H1 (cell line): Measurements from ENCODE around the gene BPI. TPM values are rescaled to one million over a fixed set of nuclear protein-coding genes. Genes with fewer than 3 reads are reported as not detected.

Source experiments
- CTCF ChIA-PET: fragments of 300-600 bp; sonication (Branson Sonifier 250); formaldehyde crosslinking; loops from one replicate; lab custom pipeline; 2021; ENCODE audit not compliant: partially characterized antibody; lab: Charles Lee
- POLR2A ChIA-PET: fragments of 300-600 bp; sonication (Branson Sonifier 250); formaldehyde crosslinking; loops from one replicate; lab custom pipeline; 2021; ENCODE audit warnings: inconsistent platforms; ENCODE audit not compliant: partially characterized antibody; lab: Charles Lee
- DNase-seq, 2 experiments: peaks; one replicate each; pipeline versions ENCODE4 v3.0.0 to v3.0.0-alpha.2; 2010 to 2022; ENCODE audit warnings: low spot score in 2 of 2, low read depth in 1 of 2, mixed read lengths in 1 of 2
- FAIRE-seq: peaks from 2 replicates; lab custom pipeline; 2011; peaks lifted over from hg19 to GRCh38; lab: Jason Lieb, UNC
- H2AFZ ChIP-seq: 2 replicates; pipeline ENCODE4 v1.8.1; 2012; ENCODE audit warnings: low read length, inconsistent platforms
- H2AK5ac ChIP-seq: 2 replicates; pipeline ENCODE4 v1.6.1; 2013; ENCODE audit warnings: low read depth, low read length
- H2BK120ac ChIP-seq: replicated peaks from 2 replicates; pipeline ENCODE3; 2013; ENCODE audit warnings: low read depth, low read length, inconsistent platforms
- H2BK12ac ChIP-seq: 2 replicates; pipeline ENCODE4 v1.6.1; 2013; ENCODE audit warnings: low read depth, low read length
- H2BK15ac ChIP-seq: 2 replicates; pipeline ENCODE4 v1.6.1; 2013; ENCODE audit warnings: low read length
- H2BK20ac ChIP-seq: 2 replicates; pipeline ENCODE4 v1.6.1; 2013; ENCODE audit warnings: low read length
- H2BK5ac ChIP-seq: 2 replicates; pipeline ENCODE4 v1.6.1; 2013; ENCODE audit warnings: low read depth, low read length
- H3K14ac ChIP-seq: 2 replicates; pipeline ENCODE4 v1.6.1; 2013; ENCODE audit warnings: inconsistent platforms; ENCODE audit not compliant: insufficient read length
- H3K18ac ChIP-seq: 2 replicates; pipeline ENCODE4 v1.6.1; 2013; ENCODE audit warnings: low read length; ENCODE audit errors: extremely low read depth
- H3K23ac ChIP-seq: 2 replicates; pipeline ENCODE4 v1.6.1; 2013; ENCODE audit warnings: inconsistent platforms; ENCODE audit not compliant: insufficient read length
- H3K23me2 ChIP-seq: 2 replicates; pipeline ENCODE4 v1.6.1; 2013; ENCODE audit warnings: low read depth, low read length
- H3K27ac ChIP-seq: 2 replicates; pipeline ENCODE4 v1.6.1; 2011; ENCODE audit warnings: low read depth, low read length, inconsistent platforms
- H3K27me3 ChIP-seq, 4 experiments: replicated peaks in 1 of 4; 1 replicate in 1 of 4; 2 replicates in 3 of 4; pipeline versions ENCODE4 v1.6.1 to v1.8.1; 2011 to 2013; ENCODE audit warnings: low read length in 3 of 4, mild to moderate bottlenecking in 3 of 4, inconsistent platforms in 2 of 4, mixed read lengths in 2 of 4, moderate library complexity in 1 of 4; ENCODE audit not compliant: control insufficient read depth in 3 of 4, insufficient read depth in 3 of 4; ENCODE audit errors: extremely low read depth in 1 of 4
- H3K36me3 ChIP-seq, 4 experiments: 2 replicates each; pipeline versions ENCODE4 v1.6.1 to v1.8.1; 2011 to 2013; ENCODE audit warnings: mild to moderate bottlenecking in 4 of 4, low read length in 3 of 4, moderate library complexity in 2 of 4, control low read depth in 1 of 4, inconsistent platforms in 1 of 4; ENCODE audit not compliant: insufficient read depth in 4 of 4, control insufficient read depth in 2 of 4
- H3K4ac ChIP-seq: replicated peaks from 2 replicates; pipeline ENCODE3; 2013; ENCODE audit warnings: low read length, low read depth, mixed read lengths, inconsistent platforms; ENCODE audit not compliant: insufficient read length
- H3K4me1 ChIP-seq, 4 experiments: replicated peaks in 1 of 4; 1 replicate in 1 of 4; 2 replicates in 3 of 4; pipeline versions ENCODE4 v1.6.1 to v1.8.1; 2011 to 2013; ENCODE audit warnings: low read length in 3 of 4, inconsistent platforms in 2 of 4, mixed read lengths in 1 of 4; ENCODE audit not compliant: insufficient read depth in 4 of 4, control insufficient read depth in 3 of 4
- H3K4me2 ChIP-seq, 2 experiments: 2 replicates each; pipeline versions ENCODE4 v1.6.1 to v1.8.1; 2011 to 2013; ENCODE audit warnings: low read depth in 2 of 2, low read length in 2 of 2, control low read depth in 1 of 2, inconsistent platforms in 1 of 2, mild to moderate bottlenecking in 1 of 2; ENCODE audit not compliant: insufficient read depth in 1 of 2
- H3K4me3 ChIP-seq, 4 experiments: fragments of 200-600, 300-600 bp in 1 of 4; sonication (generic), shearing (Covaris generic), sonication (Bioruptor Twin) in 1 of 4; 2 replicates each; pipeline versions ENCODE4 v1.5.1 to v1.8.1; 2011 to 2016; ENCODE audit warnings: low read length in 4 of 4, low read depth in 3 of 4, control low read depth in 2 of 4, inconsistent platforms in 2 of 4, mild to moderate bottlenecking in 2 of 4, mixed read lengths in 1 of 4, moderate library complexity in 1 of 4; ENCODE audit not compliant: insufficient read depth in 2 of 4; ENCODE audit errors: extremely low read depth in 1 of 4
- H3K56ac ChIP-seq: replicated peaks from 2 replicates; pipeline ENCODE3; 2013; ENCODE audit warnings: low read depth, mild to moderate bottlenecking, mixed read lengths, low read length, inconsistent platforms; ENCODE audit not compliant: insufficient read length
- H3K79me1 ChIP-seq: 2 replicates; pipeline ENCODE4 v1.6.1; 2013; ENCODE audit warnings: low read depth, low read length, control low read depth
- H3K79me2 ChIP-seq, 2 experiments: 2 replicates each; pipeline versions ENCODE4 v1.6.1 to v1.8.1; 2012 to 2013; ENCODE audit warnings: low read length in 2 of 2, mild to moderate bottlenecking in 2 of 2, inconsistent platforms in 1 of 2; ENCODE audit not compliant: insufficient read depth in 2 of 2, control insufficient read depth in 1 of 2
- H3K9ac ChIP-seq, 4 experiments: replicated peaks in 1 of 4; 1 replicate in 1 of 4; 2 replicates in 3 of 4; pipeline versions ENCODE4 v1.6.1 to v1.8.1; 2011 to 2013; ENCODE audit warnings: low read depth in 3 of 4, low read length in 3 of 4, control low read depth in 2 of 4, mild to moderate bottlenecking in 2 of 4, moderate library complexity in 2 of 4, inconsistent platforms in 1 of 4; ENCODE audit errors: extremely low read depth in 1 of 4
- H3K9me3 ChIP-seq, 2 experiments: 2 replicates each; pipeline versions ENCODE4 v1.6.1 to v1.8.1; 2012 to 2013; ENCODE audit warnings: mild to moderate bottlenecking in 2 of 2, moderate library complexity in 2 of 2, control low read depth in 1 of 2, inconsistent platforms in 1 of 2, low read depth in 1 of 2, low read length in 1 of 2, mixed read lengths in 1 of 2; ENCODE audit not compliant: insufficient read depth in 2 of 2
- H4K20me1 ChIP-seq, 2 experiments: replicated peaks in 1 of 2; 2 replicates each; pipeline versions ENCODE3 to v1.8.1; 2011 to 2013; ENCODE audit warnings: inconsistent platforms in 2 of 2, low read length in 2 of 2, mild to moderate bottlenecking in 1 of 2; ENCODE audit not compliant: insufficient read depth in 2 of 2, control insufficient read depth in 1 of 2
- H4K5ac ChIP-seq: 2 replicates; pipeline ENCODE4 v1.6.1; 2013; ENCODE audit warnings: low read length, low read depth, mixed read lengths, inconsistent platforms; ENCODE audit not compliant: insufficient read length
- H4K8ac ChIP-seq: 2 replicates; pipeline ENCODE4 v1.8.0; 2013; ENCODE audit warnings: mild to moderate bottlenecking, moderate library complexity, low read length, inconsistent platforms; ENCODE audit not compliant: insufficient read depth; ENCODE audit errors: extremely low read depth
- H4K91ac ChIP-seq: replicated peaks from 2 replicates; pipeline ENCODE3; 2013; ENCODE audit warnings: low read length, mixed read lengths, inconsistent platforms; ENCODE audit not compliant: insufficient read length
- CEBPB ChIP-seq: IDR thresholded peaks from 2 replicates; pipeline ENCODE4 v1.6.1; 2012; ENCODE audit warnings: low read depth, low read length
- CHD2 ChIP-seq: IDR thresholded peaks from 2 replicates; pipeline ENCODE4 v1.6.1; 2012; ENCODE audit warnings: low read length, improper control_type of control experiment
- CREB1 ChIP-seq: IDR thresholded peaks from 2 replicates; pipeline ENCODE4 v1.6.1; 2012; ENCODE audit warnings: inconsistent platforms
- EGR1 ChIP-seq: IDR thresholded peaks from 2 replicates; pipeline ENCODE4 v1.6.1; 2011; ENCODE audit warnings: low read depth, low read length, borderline replicate concordance
- EP300 ChIP-seq, 2 experiments: IDR thresholded peaks; 1 replicate in 1 of 2; 2 replicates in 1 of 2; pipeline ENCODE4 v1.6.1; 2011 to 2012; ENCODE audit warnings: low read depth in 2 of 2, low read length in 2 of 2, mild to moderate bottlenecking in 2 of 2, borderline replicate concordance in 1 of 2, inconsistent platforms in 1 of 2, moderate library complexity in 1 of 2
- KDM1A ChIP-seq: fragments of 200-600, 300-600 bp; sonication (generic); IDR thresholded peaks from 2 replicates; pipeline ENCODE4 v1.7.1; 2016; ENCODE audit warnings: mild to moderate bottlenecking, low read length, borderline replicate concordance
- NRF1 ChIP-seq: IDR thresholded peaks from 2 replicates; pipeline ENCODE4 v1.6.1; 2011; ENCODE audit warnings: mild to moderate bottlenecking, low read depth, low read length, improper control_type of control experiment
- SIN3A ChIP-seq, 2 experiments: IDR thresholded peaks in 1 of 2; conservative IDR thresholded peaks in 1 of 2; 2 replicates each; pipeline ENCODE4 v1.6.1; 2011 to 2012; ENCODE audit warnings: low read length in 2 of 2, improper control_type of control experiment in 1 of 2, low read depth in 1 of 2, mild to moderate bottlenecking in 1 of 2
- SP2 ChIP-seq: IDR thresholded peaks from 2 replicates; pipeline ENCODE4 v1.6.1; 2012; ENCODE audit warnings: mild to moderate bottlenecking, low read length, inconsistent platforms
- SP4 ChIP-seq: IDR thresholded peaks from 2 replicates; pipeline ENCODE4 v1.6.1; 2012; ENCODE audit warnings: low read length, inconsistent platforms
- TBP ChIP-seq: IDR thresholded peaks from 2 replicates; pipeline ENCODE4 v1.6.1; 2011; ENCODE audit warnings: low read depth, low read length, improper control_type of control experiment
- WGBS, 2 experiments: shearing (Covaris generic) in 1 of 2; methylation state at CpG; one replicate each; pipeline versions ENCODE4 v1.1.6 to v1.1.7; 2013 to 2015; ENCODE audit warnings: low lambda C conversion rate in 2 of 2, mixed read lengths in 2 of 2, inconsistent platforms in 1 of 2, low coverage in 1 of 2, missing lambda C conversion rate in 1 of 2; ENCODE audit not compliant: insufficient replicate concordance in 2 of 2, insufficient coverage in 1 of 2, insufficient read length in 1 of 2; ENCODE audit errors: extremely low coverage in 1 of 2, missing lambda C conversion rate in 1 of 2; 5-methylcytosine and 5-hydroxymethylcytosine counted together
- polyA plus RNA-seq, 7 experiments: library from polyadenylated mRNA; depleted of rRNA in 3 of 7; stranded (reverse) in 5 of 7; unstranded in 2 of 7; fragments of >200 nt in 5 of 7; fragments of 200-250 nt in 2 of 7; gene quantifications; 1 replicate in 5 of 7; 2 replicates in 1 of 7; 4 replicates in 1 of 7; pipeline versions ENCODE4 v1.2.1 to v1.2.3, GENCODE V29; 2011 to 2013; ENCODE audit warnings: missing spikeins in 2 of 7, mixed read lengths in 2 of 7
- total RNA-seq: library from RNA; stranded (reverse); fragmentation: NEBNext Ultra II Directional; extraction: Animal tissue kit (Norgen Biotek cat#: 25700); gene quantifications from 2 replicates; pipeline ENCODE4 v1.2.1, GENCODE V29; 2021
- TF ChIP-seq, protein P1 (sequence below): IDR thresholded peaks from 2 replicates; pipeline ENCODE4 v1.6.1; 2012; ENCODE audit warnings: low read length, inconsistent platforms

Gene BPI
- total and polyA plus RNA-seq, 2 of the 8 experiments (the other 6 are each of a cell fraction or from before 2014, with no cell fraction given) = not detected

GRCh38 chr20:38308447-38308846, 4.5 kb downstream of the BPI start:
- Histone ChIP-seq H3K18ac (no peak overlapping the region), H3K27ac (no peak overlapping the region), H3K4ac (no peak overlapping the region), H2BK20ac (no peak overlapping the region), H3K4me3 (no peak overlapping the region), H3K36me3 (no peaks in the 10 kb centered on the region), H4K91ac (no peak overlapping the region), H2BK12ac (no peak overlapping the region), H3K9ac (no peak overlapping the region), H2AFZ (no peak overlapping the region), H3K79me2 (no peaks in the 10 kb centered on the region), H4K5ac (no peak overlapping the region), H2BK15ac (no peak overlapping the region), H3K79me1 (no peaks in the 10 kb centered on the region), H3K56ac (no peak overlapping the region), H3K14ac (no peak overlapping the region), H3K4me1 (no peaks in the 10 kb centered on the region), H4K8ac (no peak overlapping the region), H2BK5ac (no peak overlapping the region), H3K23ac (no peak overlapping the region), H3K23me2 (peaks cover under 1% of the 10 kb centered on the region; the same call in 1 of the 2 replicates), H3K4me2 (no peak overlapping the region), H4K20me1 (no peaks in the 10 kb centered on the region), H3K9me3 (no peaks in the 10 kb centered on the region; a peak in 1 of 4 replicates), H3K27me3 (no peaks in the 10 kb centered on the region; a peak in 1 of 7 replicates), H2BK120ac (no peak overlapping the region), H2AK5ac (no peak overlapping the region)
- FAIRE-seq (no peak), DNase-seq (no peak)
- CTCF ChIA-PET = interaction anchor here (1.0 to 2.5 kb wide), 9 partner anchors 10 to 251 kb away, joined by 3 to 10 read pairs (median 4); no protein-coding TSS in a partner anchor
- TF ChIP-seq, protein P1, sequence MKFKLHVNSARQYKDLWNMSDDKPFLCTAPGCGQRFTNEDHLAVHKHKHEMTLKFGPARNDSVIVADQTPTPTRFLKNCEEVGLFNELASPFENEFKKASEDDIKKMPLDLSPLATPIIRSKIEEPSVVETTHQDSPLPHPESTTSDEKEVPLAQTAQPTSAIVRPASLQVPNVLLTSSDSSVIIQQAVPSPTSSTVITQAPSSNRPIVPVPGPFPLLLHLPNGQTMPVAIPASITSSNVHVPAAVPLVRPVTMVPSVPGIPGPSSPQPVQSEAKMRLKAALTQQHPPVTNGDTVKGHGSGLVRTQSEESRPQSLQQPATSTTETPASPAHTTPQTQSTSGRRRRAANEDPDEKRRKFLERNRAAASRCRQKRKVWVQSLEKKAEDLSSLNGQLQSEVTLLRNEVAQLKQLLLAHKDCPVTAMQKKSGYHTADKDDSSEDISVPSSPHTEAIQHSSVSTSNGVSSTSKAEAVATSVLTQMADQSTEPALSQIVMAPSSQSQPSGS = no peak
- TF ChIP-seq CEBPB (no peak), EGR1 (no peak), CREB1 (no peak), TBP (no peak), SIN3A (conservative IDR thresholded peaks at IDR 0.05 in 1 of 2, IDR thresholded peaks at IDR 0.05 in 1 of 2; ENCODE audit: low read depth in 1 of 2, low read length in 2 of 2) (no peak), SP4 (no peak), CHD2 (no peak), KDM1A (no peak), SP2 (no peak), NRF1 (no peak), EP300 (IDR thresholded peaks at IDR 0.05; ENCODE audit: borderline replicate concordance in 1 of 2, low read depth in 2 of 2, low read length in 2 of 2) (no peak)
- POLR2A ChIA-PET = interaction anchor here (1.9 kb wide), 1 partner anchor 110 kb away, joined by 4 read pairs; no protein-coding TSS in a partner anchor
- WGBS, 2 experiments = 86% methylated on average over 1 of the region's 1 CpG; no CpG with 5 or more reads in 1 of the 2 experiments
